T-helper 2 cell treated with Interferon-gamma antibody and Interleukin-4, amounts not matched to agents 100 ng/mL and 5 ng/mL, for 36 hours (primary cell): ENCODE measurements around the gene SPDYE8. TPM values are rescaled to one million over a fixed set of nuclear protein-coding genes. Genes with fewer than 3 reads are reported as not detected.
"Not testable (repeated sequence)": the region's sequence is repeated elsewhere in the genome, so short reads cannot be mapped to it uniquely, and the experiment has no call there.

ENCODE experiments used
- intact Hi-C: fragments of 100-400 bp; cut with micrococcal nuclease; formaldehyde crosslinking; loops from one replicate; pipeline ENCODE4 v1.15.1; 2023
- total RNA-seq: library from RNA; stranded (reverse); gene quantifications from 2 replicates; pipeline ENCODE4 v1.2.3, GENCODE V29; 2022

The SPDYE8 gene
- not detected in 2 replicates for total RNA-seq

- intact Hi-C loops: not testable (repeated sequence)
Observed at GRCh38 chr7:73029666-73030065, at the start of gene SPDYE8. TSS of gene SPDYE8 (minus strand) at chr7:73029766. CDS start at chr7:73027966, 1,800 bp downstream.

- intact Hi-C loops: not testable (repeated sequence)
Observed at GRCh38 chr7:73057811-73058210, 28.2 kb upstream of the SPDYE8 start, which contains the start of gene SPDYE11. TSS of gene SPDYE11 (minus strand) at chr7:73057911. CDS start at chr7:73056111, 1,800 bp downstream.

GRCh38 chr7:73006491-73006890 is 23.1 kb downstream of the SPDYE8 start:
- intact Hi-C loops: not testable (repeated sequence)

DNA sequence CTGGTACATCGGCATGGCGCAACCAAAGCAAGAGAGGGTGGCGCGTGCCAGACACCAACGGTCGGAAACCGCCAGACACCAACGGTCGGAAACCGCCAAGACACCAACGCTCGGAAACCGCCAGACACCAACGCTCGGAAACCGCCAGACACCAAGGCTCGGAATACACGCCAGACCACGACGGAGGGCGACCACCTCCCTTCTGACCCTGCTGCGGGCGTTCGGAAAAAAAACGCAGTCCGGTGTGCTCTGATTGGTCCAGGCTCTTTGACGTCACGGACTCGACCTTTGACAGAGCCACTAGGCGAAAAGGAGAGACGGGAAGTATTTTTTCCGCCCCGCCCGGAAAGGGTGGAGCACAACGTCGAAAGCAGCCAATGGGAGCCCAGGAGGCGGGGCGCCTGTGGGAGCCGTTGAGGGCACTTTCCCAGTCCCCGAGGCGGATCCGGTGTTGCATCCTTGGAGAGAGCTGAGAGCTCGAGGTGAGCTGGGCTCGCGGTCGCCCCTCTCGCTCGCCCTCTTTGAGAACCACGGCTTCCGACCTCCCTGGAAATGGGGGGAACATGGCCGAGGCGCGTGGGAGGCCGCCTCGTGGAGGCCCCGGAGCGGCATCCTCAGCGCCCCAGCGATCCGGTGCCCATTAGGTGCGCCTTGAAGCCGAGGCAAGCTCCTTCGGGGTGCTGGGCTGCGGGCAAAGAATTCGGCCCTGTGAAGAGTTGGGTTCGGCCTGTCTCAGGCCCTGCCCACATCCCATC is 23.7 kb downstream of the SPDYE8 start:
- intact Hi-C loops: not testable (repeated sequence)

DNA sequence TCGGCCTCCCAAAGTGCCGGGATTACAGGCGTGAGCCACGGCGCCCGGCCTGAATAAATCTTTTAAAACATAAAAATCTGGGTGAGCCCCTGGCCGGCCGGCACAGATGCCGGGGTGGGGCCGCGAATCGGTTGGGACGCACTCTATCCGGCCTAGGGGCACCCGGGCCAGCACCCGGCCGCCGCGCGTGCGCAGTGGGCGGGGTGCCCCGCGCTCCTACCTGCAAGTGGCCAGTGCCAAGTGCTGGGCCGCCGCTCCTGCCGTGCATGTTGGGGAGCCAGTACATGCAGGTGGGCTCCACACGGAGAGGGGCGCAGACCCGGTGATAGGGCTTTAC is 24.2 kb downstream of the SPDYE8 start:
- intact Hi-C loops: not testable (repeated sequence)

DNA sequence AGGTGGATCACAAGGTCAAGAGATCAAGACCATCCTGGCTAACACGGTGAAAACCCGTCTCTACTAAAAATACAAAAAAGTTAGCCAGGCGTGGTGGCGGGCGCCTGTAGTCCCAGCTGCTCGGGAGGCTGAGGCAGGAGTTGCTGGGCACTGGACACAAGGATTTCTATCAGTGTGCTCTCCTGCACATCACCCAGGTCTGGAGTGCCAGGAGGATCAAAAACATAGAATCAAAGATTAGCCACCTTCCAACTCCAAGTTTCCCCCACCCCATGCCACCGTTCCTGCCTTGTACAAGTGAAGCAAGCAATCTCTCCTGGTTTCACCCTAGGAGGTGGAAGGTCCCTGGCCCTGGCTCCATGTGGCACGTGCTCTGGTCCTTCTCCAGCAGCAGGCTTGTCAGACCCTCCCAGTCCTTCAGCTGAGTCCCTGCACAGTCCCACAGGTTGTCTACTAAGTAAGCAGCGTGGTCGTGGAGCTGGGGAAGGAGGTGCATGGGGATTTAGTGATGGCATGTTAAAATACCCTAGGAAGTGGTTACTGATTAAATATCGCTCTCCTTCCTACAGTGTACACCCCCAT is 31.6 kb downstream of the SPDYE8 start:
- intact Hi-C loops: not testable (repeated sequence)

DNA sequence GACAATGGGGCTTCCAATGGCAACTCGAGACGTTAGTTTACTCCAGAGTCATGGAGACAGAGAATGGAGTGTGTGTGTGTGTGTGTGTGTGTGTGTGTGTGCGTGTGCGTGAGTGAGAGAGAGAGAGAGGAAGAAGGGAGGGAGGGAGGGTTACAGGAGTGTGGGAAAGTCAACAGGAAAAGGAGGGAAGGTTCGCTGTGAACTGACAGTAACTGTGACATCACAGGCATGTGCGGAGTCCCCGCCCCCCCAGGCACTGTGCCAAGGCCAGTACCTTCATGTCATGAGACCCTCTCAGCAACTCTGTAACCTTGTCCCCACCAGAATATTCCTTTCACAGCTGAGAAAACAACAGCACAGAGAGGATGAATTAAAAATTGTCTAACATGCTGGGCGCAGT is 32.1 kb downstream of the SPDYE8 start:
- intact Hi-C loops: not testable (repeated sequence)

GRCh38 chr7:72995484-72995883 is 34.1 kb downstream of the SPDYE8 start:
- intact Hi-C loops: not testable (repeated sequence)

- intact Hi-C loops: not testable (repeated sequence)
Observed at GRCh38 chr7:72990146-72990913, 39.2 kb downstream of the SPDYE8 start.

GRCh38 chr7:72982084-72982483 is 47.5 kb downstream of the SPDYE8 start:
- intact Hi-C loops: not testable (repeated sequence)

DNA sequence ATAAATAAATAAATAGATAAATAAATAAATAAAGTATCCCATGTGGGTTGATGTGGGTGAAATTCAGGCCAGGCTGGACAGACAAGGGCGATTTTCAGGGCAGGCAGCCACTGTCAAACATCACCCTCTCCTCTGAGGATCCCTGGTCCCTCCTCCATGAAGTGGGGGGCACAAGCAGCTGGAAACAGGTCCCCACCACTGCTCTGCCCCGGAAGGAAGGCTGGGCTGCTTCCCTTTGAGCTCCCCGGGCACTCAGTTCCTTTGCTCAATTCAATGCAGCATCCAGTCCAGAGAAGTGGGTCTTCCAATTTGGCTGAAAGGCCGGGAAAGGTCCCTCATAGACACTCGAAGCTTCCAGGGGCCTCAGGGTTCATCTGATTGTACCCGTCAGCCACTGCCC is 49.2 kb downstream of the SPDYE8 start:
- intact Hi-C loops: not testable (repeated sequence)

GRCh38 chr7:72976434-72976833 is 53.1 kb downstream of the SPDYE8 start:
- intact Hi-C loops: not testable (repeated sequence)

GRCh38 chr7:72975656-72976286 is 53.8 kb downstream of the SPDYE8 start:
- intact Hi-C loops: not testable (repeated sequence)

DNA sequence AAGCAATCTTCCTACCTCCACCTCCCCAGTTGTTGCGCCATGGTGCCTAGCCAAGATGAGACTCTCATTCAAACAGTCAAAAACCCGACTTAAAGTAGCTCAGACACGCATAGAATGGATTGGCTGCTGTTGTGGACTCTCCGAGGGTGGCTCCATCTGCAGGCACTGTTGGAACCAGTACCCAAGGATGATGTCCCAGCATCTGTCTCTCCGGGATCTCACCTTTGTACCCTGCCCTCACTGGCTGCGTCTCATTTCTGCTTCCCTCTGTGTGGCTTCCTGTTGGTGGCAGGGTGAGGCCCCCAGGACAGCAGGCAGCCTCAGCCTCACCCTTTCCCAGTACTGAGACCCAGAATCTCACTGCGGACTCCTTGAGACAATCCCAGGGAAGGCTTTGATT is 54.8 kb downstream of the SPDYE8 start:
- intact Hi-C loops: not testable (repeated sequence)

- intact Hi-C loops: not testable (repeated sequence)
Observed at GRCh38 chr7:72971505-72971904, 58.1 kb downstream of the SPDYE8 start.

Other genes starting within 250 kb of the SPDYE8 start
- gene TYW1B, start 201.6 kb downstream of the SPDYE8 start, total RNA-seq: 3.4 and 3.5 TPM in 2 replicates
- gene POM121, start 104.7 kb downstream of the SPDYE8 start, total RNA-seq: 60.3 and 61.1 TPM in 2 replicates
- gene TRIM74, start 60.3 kb downstream of the SPDYE8 start, total RNA-seq: 1.5 and 2.0 TPM in 2 replicates
- not detected in 2 replicates for gene SPDYE11, start 28.1 kb upstream of the SPDYE8 start, total RNA-seq
- not detected in 2 replicates for gene SPDYE9, start 56.3 kb upstream of the SPDYE8 start, total RNA-seq